Nucleus accumbens (tissue), 56 donors: ENCODE data around the gene TMEFF2.
"Not testable (repeated sequence)": the region's sequence is repeated elsewhere in the genome, so short reads cannot be mapped to it uniquely, and the experiment has no call there.

Source experiments
- DNase-seq, 56 donors: peaks; one replicate each; lab custom pipeline; 2025; lab: John Stamatoyannopoulos, UW

The TMEFF2 gene

DNA sequence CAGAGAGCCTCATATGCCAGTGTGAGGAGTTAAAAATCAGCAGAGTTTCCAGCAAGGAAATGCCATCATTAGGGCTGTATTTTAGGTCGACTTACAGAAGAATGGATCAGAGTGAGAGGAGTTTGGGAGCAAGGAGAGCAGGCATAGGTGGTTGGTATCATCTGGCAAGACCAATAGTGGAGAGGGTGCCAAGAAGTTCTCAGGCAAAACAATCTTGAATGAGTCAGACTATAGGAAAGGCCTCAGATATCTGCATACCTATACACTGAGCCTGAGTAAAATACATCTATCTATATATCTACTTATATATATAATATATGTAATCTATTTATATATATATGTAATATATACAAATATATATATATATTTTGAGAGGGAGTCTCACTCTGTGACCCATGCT lies 57.3 kb downstream of the TMEFF2 start:
- no peak for DNase-seq

DNA sequence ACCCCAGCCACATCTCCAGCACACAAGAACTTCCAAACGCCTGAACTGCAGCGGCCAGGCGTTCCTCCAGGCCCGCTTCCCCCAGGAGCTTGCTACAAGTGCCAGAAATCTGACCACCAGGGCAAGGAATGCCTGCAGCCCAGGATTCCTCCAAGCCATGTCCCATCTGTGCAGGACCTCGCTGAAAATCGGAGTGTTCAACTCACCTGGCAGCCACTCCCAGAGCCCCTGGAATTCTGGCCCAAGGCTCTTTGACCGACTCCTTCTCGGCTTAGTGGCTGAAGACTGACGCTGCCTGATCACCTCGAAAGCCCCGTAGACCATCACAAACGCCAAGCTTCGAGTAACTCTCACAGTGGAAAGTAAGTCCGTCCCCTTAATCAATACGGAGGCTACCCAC lies 62.1 kb downstream of the TMEFF2 start:
- DNase-seq, result not testable (repeated sequence)

DNA sequence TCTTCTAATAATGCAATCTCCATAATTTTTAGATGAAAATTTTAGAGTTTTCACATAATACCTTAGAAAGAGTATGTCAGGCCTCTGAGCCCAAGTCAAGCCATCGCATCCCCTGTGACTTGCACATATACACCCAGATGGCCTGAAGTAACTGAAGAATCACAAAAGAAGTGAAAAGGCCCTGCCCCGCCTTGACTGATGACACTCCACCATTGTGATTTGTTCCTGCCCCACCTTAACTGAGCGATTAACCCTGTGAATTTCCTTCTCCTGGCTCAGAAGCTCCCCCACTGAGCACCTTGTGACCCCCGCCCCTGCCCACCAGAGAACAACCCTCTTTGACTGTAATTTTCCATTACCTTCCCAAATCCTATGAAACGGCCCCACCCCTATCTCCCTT lies 64.4 kb downstream of the TMEFF2 start:
- not testable (repeated sequence) for DNase-seq

DNA sequence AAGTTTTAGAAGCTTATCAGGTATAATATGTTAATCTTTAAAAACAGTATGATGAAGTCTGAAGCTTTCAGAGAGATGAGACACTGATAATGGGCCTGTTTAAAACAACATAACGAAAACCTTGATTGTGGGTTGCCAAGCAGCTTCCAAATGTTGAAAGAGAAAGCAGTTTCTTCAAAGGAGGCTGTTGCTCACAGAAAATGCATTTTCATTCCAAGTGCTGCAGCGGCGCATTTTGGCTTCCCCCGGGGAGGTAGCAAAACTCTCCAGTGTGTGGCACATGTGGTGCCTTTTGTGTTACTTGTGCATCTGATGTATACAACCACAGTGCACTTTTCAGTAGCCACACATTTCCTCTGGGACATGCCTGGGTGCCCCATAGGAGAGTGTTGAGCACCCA lies 66.1 kb downstream of the TMEFF2 start:
- peak in 16 of 56 donors; percentile 2 to 49 (median 15) for DNase-seq

DNA sequence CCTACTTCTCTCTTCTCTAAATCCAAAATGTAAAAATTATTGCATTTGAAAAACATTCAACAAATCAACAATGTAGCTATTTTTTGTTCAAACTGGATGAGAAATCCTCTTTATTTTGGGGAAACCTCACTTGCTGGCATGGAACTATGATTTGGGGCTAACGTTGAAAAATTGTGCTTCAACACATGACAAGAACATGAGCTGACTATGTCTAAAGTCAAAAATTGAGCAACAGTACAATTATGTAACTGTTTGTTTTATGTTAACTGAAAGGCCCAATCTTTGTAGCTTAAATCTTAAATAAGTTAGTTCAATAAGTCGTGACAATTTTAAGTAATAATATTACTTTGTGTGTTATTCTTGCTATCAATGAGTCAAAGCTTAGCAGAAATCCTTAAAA lies 67.3 kb downstream of the TMEFF2 start:
- no peak for DNase-seq

DNA sequence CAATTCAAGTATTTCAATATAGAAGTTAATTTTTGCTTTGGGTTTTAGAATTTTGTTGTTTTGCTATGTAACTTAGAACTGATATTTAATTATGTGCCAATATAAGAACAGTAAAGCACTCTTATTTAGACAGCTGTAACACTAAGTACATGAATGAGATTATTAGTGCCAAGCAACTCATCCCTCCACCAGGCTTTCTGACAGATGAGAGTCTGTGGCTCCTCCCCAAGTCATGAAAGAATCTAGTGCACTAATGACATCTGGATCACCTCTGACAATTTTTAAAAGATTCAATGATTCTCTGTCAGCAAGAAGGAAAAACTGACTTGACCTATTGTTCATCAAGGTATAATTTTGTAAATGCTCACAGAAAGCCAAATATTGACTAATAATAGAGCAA lies 67.8 kb downstream of the TMEFF2 start:
- DNase-seq, result peak in 1 of 56 donors; percentile 16

DNA sequence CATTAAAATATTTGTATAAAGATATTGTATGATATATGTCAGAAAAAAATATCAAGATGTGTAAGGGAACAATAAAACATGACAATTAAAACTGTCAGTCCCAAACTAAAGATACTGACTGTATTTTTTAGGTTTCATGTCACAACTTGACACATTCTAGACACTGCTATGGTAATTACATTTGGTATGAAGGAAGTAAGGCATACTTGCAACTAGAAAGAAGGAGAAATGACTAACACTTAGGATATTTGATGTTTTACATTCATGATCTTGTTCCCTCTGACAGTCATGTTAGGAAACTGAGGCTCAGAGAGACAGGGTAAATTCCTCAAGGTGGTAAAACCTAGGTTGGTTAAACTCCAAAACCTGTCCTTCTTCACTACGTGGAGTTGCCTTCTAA lies 68.3 kb downstream of the TMEFF2 start:
- DNase-seq, result no peak

DNA sequence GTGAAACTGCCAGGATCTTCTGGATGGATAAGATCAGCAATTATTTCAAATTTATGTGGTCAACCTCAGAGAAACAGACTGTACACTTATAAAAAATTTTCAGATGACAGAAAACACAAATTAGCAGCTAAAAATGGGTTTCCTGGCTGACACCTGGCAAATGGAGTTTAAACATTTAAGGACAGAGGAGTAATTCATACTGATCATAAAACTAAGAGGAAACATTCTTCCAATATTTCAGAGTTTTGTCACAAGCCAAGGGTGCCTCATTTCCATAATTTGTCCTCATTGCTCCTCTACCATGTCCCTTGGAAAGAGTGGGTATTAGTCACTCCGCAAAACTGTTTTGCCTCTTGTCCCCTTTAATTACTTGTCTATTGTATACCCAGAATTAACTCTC lies 70.2 kb downstream of the TMEFF2 start:
- DNase-seq, result no peak

DNA sequence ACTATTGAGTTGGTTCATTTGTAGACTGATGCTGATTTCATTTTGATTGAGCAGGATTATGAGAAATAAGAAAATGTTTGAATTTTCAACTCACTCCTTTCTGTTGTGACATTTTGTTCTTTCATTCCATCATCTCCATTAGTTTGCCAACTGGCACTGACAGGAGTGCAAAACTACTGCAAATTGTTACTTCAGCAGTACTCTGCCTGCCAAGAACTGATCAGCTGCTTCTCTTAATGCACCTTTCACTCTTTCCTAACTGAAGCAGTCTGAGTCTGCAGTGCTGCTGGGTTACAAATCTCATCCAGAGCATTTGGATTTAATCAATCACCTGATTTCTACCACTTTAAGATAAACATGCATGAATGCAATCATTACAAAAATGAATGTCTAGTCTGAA lies 70.9 kb downstream of the TMEFF2 start:
- DNase-seq, result peak in 13 of 56 donors; percentile 0 to 35 (median 11)

DNA sequence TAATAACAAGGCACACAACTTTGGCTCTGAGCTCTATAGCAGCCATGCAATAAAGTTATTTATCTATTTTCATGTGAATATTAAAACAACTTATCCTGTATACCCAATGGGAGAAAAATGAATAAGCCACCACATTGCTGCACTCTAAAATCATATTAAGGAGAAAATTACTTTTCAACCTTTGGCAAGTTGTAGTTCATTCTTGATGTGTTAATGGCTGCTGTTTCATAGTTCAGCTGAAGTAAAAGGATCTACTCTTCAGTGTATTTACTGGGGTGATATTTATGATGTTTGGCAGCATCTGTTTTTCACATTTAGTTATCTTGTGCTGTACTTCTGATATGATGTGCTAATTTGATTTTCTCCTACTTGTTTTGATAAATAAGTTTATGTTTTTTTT lies 71.8 kb downstream of the TMEFF2 start:
- DNase-seq, result no peak

DNA sequence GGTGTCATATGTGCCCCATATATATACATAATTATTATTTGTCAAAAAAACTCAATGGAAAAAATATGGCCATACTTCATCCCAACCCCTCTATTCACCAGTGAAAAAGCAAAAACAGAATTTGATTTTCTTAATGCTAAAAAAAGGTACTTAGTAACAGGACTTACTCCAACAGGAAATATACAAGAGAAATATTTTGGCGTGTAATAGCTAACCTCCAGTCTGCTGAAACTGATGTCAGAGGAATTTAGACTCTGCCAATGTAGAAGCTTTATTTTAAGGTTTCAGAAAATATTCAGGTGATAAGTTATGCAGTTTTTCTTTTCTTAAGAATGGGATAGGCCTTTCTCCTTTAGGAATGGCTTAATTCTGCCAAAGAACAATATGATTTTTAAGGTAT lies 72.6 kb downstream of the TMEFF2 start:
- DNase-seq, result no peak

DNA sequence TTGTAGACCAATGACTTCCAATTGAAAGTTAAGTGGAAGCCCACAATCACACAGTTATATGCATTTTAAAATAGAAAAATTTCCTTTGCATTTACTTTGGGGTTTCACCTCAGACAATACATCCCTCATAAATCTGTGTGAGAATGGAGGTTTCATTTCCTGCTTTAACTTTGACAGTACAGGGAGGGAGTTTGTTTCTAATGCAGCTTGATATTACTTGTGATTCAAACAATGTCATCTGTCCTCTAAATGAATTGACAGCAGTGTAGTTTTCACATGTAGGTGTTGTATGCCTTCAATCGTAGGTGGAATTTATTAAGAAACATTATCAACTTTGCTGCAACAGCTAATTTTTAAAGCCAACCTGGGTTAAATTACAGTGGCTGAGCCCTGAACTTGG lies 75.2 kb downstream of the TMEFF2 start:
- DNase-seq, result no peak

DNA sequence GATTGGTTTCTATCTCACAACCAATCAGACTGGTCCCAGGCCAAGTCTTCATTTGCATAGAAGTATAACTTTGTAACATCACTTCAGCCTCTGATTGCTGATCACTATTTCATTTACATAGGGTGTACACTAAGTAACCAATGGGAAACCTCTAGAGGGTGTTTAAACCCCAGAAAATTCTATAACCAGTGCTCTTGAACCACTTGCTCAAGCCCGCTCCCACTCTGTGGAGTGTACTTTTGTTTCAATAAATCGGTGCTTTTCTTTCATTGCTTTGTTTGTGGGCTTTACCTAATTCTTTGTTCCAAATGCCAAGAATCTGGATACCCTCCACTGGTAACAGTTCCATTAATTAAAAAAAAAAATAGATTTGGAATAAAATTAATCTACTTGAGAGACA lies 77.0 kb downstream of the TMEFF2 start:
- DNase-seq, result no peak

DNA sequence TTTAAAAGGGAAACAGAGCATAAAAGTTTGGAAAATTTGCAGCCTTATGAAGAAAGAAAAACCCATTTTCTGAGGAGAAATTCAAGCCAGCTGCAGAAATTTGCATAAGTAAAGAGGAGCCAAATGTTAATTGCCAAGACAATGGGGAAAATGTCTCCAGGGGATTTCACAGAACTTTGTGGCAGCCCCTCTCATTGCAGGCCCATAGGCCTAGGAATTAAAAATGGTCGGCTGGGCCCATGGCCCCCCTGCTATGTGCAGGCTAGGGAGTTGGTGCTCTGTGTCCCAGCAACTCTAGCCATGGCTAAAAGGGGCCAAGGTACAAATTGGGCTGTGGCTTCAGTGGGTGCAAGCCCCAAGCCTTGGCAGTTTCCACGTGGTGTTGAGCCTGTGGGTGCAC lies 83.2 kb downstream of the TMEFF2 start:
- DNase-seq, result not testable (repeated sequence)

DNA sequence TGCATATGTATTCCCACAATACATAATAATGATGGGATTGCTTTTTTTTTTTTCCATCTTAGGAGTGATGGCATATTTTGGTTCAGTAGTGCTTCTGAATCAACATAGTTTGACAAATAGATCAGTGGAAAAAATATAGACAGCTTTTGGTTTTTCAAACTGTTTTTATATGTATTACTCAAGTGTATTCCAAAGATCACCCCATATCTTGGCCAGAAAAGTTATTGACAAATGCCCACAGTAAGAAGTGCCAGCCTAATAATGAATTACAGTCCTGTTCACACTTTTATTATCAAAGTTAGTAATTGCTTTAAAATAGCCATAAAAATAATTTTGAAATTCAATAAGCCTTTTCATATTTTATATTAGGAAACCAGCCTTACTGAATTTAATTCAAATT lies 95.0 kb downstream of the TMEFF2 start:
- no peak for DNase-seq

DNA sequence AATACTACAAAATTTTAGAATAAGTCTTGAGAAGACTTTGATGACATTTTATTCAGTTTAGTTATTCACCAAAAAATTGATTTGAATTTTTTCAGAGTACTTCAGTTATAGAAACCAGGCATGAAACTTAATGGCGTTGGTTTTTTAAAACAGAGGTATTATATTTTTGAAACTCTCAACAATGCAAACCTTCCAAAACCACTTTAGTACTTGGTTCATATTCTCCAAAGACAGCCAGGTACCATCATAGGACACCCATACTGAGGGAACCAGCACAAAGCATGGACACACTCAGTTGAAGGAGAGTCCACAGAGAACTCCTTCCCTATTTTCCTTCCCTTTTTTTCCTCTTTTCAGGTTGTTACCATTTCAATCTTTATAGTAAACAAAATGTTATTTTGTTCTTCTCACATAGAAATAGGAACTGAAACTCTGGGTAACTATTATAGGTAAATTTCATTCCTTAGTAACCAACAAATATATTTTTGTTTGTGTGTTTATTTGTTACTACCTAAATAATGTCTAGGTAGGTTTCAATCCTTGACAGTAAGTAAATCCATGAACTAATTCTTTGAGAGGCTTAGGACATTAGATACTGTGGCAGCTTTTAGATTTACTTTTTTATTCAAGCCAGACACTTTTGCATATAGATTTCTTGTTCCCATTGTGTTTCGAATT lies 95.8 kb downstream of the TMEFF2 start:
- DNase-seq, result no peak

DNA sequence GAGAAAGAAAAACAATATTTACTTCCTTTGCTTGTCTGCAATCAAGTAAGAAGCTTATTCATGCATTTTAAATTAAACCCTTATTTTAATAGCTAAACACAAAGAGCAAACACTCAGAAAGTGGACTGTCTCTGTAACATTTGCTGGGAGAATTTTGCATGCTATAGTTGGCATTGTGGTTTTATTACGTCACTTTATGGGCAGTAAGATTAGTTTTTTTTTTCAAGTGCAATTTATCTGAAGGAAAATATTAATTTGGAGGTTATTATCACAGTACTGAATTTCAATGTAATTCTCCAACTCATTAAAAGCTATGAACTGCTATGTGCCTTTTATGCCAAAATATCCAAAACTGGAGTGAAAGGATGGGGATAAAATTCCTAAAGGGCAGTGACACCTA lies 103.3 kb downstream of the TMEFF2 start:
- no peak for DNase-seq

DNA sequence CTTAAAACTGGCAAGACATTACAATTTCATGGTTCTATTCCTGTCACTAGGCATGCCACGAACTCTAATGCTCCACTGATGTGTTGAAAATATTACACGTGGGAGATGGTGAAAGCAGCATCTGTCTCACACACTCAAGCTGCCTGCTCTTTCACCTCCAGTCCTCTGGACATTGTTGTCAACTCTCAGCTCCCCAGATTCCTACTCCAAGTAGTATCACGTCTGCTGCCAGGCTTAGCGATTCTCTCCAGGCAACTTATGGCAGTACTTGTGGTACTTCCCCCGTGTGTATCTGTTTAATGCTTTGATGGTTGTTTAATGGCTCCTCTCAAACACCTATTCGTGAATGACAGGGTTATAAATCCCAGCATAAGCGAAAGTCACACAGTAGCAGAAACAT lies 103.8 kb downstream of the TMEFF2 start:
- no peak for DNase-seq

DNA sequence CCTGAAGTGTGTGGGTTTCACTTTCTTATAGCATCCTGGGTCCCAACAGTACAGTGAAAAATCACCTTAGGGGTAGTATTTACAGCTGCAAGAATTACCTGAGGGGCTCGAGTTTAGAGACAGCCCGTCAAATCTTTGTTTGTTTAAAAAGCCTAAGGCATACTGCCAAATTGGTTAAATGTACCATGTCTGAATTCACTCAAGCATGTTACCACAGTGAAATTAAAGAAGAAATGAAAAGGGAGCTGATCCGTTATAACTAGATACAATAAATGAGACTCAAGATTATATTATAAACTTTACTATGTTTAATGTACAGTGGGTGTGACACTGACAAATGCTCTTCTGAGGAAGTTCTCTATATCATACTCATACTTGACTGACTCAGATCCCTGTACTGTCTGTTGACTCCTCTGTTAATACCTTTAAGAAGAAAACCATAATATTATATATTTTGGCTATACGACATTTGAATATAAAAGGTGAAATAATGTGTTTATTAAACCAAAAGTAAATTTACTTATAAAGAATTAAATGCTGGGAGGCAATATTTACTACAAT lies 107.3 kb downstream of the TMEFF2 start:
- DNase-seq, result no peak

DNA sequence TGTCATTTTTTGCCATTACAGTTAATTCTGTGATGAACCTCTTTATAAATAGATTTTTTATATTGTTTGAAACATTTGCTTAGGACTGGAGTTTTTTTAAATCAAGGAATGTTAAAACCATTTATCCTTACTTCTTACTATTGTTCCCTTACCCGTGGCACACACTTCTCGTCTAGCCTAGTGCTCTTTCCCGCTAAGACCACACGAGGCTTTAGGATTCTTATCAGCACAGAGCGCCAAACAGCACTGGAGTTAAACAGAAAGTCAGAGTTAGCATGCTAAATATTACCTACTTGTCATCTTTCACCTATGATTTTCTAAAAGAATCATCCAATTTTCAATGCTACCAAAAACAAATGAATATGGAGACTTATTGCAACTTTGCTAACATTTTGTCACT lies 112.6 kb downstream of the TMEFF2 start:
- DNase-seq, result no peak

DNA sequence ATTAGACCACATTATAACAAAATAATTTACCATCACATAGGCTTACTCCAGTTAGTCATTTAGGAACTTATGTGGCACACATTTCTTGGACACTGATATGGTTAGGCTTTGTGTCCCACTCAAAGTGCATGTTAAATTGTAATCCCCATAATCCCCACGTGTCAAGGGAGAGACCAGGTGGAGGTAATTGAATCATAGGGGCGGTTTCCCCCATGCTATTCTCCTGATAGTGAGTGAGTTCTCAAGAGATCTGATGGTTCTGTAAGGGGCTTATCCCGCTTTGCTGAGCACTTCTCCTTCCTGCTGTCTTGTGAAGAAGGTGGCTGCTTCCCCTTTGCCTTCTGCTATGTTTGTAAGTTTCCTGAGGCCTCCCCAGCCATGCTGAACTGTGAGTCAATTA lies 114.6 kb downstream of the TMEFF2 start:
- DNase-seq, result not testable (repeated sequence)

DNA sequence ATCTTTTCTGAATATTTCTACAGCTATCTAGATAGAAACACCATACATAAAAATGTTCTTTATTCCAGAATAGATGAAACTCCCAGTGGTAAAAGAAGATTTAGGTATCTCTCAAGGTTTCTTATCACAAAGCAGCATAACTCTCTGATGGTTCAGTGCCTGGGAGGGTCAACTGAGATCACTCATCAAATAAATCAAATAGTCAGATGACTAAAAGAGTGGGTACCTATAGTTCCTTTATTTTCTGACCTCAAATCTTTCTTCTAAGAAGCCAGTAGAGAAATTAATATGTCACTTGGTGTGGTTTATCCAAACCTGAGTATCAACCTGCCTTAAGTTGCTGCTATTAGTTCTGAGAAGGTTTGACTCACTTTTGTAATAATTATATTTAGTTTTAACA lies 120.9 kb downstream of the TMEFF2 start:
- DNase-seq, result no peak

DNA sequence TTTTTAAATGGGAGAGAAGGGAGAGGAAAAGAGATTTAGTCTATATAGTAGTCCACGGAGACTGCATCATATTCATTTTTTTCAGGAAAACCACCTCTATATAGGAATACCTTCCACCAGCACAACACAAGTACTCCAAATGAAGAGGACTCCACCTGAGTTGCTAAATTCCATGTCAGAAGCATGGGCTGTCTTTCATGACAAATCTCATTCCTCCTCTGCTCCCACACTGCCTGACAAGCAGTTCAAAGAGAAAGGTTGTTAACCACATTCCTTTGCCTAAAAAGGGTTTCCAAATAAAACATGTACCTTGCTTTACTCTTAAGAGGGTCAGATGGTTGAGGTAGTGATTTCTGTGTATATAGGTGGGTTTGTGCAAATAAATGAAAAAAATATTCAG lies 122.0 kb downstream of the TMEFF2 start:
- peak in 2 of 56 donors; percentile 1 to 9 for DNase-seq
